Testis (tissue), 2 donors: ENCODE measurements around the gene UGT3A2.

Experiments
- CTCF ChIP-seq, 3 experiments: fragments of 450-650 bp in 2 of 3; fragments of 200-600 bp in 1 of 3; sonication (generic) in 1 of 3; IDR thresholded peaks; one replicate each; pipeline ENCODE4 v1.5.1; 2016 to 2019; ENCODE audit warnings: antibody characterized with exemption in 3 of 3, mild to moderate bottlenecking in 2 of 3, moderate library complexity in 1 of 3
- POLR2A ChIP-seq: fragments of 450-650 bp; IDR thresholded peaks from one replicate; pipeline ENCODE4 v1.6.1; 2017; ENCODE audit warnings: antibody characterized with exemption, mild to moderate bottlenecking, moderate library complexity

- no peak for TF ChIP-seq CTCF (IDR thresholded peaks at IDR 0.05)
- TF ChIP-seq POLR2A = no peak
These were observed 12.0 kb downstream of the UGT3A2 start for GRCh38 chr5:36054647-36055046.
